Esophagus squamous epithelium (tissue), 5 donors: Measurements from ENCODE around the gene DDX46. TPM values are rescaled to one million over a fixed set of nuclear protein-coding genes. Genes with fewer than 3 reads are reported as not detected.

Experiments used
- DNase-seq: peaks from one replicate; lab custom pipeline; 2025; lab: John Stamatoyannopoulos, UW
- H3K27ac ChIP-seq, 4 donors: fragments of 200-600 bp; sonication (generic); one replicate each; pipeline ENCODE4 v1.5.1; 2016 to 2019; ENCODE audit warnings: mild to moderate bottlenecking in 1 of 4
- H3K27me3 ChIP-seq, 4 donors: fragments of 200-600 bp; sonication (generic); 1 replicate in 3 of 4; 2 replicates in 1 of 4; pipeline versions ENCODE4 v1.5.1 to v1.6.0; 2017 to 2021; ENCODE audit warnings: antibody characterized with exemption in 1 of 4
- H3K36me3 ChIP-seq, 3 donors: fragments of 200-600 bp; sonication (generic); one replicate each; pipeline ENCODE4 v1.5.1; 2016 to 2019
- H3K4me1 ChIP-seq, 3 donors: fragments of 200-600 bp; sonication (generic); one replicate each; pipeline ENCODE4 v1.5.1; 2017 to 2019
- H3K4me3 ChIP-seq, 4 donors: fragments of 200-600 bp; sonication (generic); 1 replicate in 3 of 4; 2 replicates in 1 of 4; pipeline ENCODE4 v1.5.1; 2016 to 2019; ENCODE audit warnings: mild to moderate bottlenecking in 2 of 4, moderate library complexity in 1 of 4
- H3K9me3 ChIP-seq, 3 donors: fragments of 200-600 bp; sonication (generic); one replicate each; pipeline ENCODE4 v1.5.1; 2016 to 2019
- POLR2A ChIP-seq, 4 donors: fragments of 450-650 bp; IDR thresholded peaks; one replicate each; pipeline ENCODE4 v1.6.1; 2017; ENCODE audit warnings: antibody characterized with exemption in 4 of 4, mild to moderate bottlenecking in 4 of 4, moderate library complexity in 3 of 4
- WGBS, 2 donors: methylation state at CpG; one replicate each; pipeline ENCODE4 v1.1.5; 2018; 5-methylcytosine and 5-hydroxymethylcytosine counted together
- intact Hi-C: fragments of 100-400 bp; cut with DNase I; formaldehyde crosslinking; loops from one replicate; pipeline ENCODE4 v1.15.0; 2022
- total RNA-seq, 4 donors: library from RNA; depleted of rRNA; stranded (reverse); fragments of >200 nt; gene quantifications; one replicate each; pipeline ENCODE4 v1.1.0, GENCODE V29; 2016
- TF ChIP-seq, protein P1 (sequence below), 6 experiments: fragments of 450-650 bp in 4 of 6; fragments of 200-600 bp in 2 of 6; sonication (generic) in 2 of 6; IDR thresholded peaks; one replicate each; pipeline ENCODE4 v1.5.1; 2016 to 2019; ENCODE audit warnings: antibody characterized with exemption in 6 of 6, mild to moderate bottlenecking in 4 of 6, moderate library complexity in 4 of 6
- donor health status: DM: yes; HTN: yes; CAD: no.

The DDX46 gene
- total RNA-seq, 4 donors from 2014 or later: 19.6 to 39.9 (median 30.6) TPM

DNA sequence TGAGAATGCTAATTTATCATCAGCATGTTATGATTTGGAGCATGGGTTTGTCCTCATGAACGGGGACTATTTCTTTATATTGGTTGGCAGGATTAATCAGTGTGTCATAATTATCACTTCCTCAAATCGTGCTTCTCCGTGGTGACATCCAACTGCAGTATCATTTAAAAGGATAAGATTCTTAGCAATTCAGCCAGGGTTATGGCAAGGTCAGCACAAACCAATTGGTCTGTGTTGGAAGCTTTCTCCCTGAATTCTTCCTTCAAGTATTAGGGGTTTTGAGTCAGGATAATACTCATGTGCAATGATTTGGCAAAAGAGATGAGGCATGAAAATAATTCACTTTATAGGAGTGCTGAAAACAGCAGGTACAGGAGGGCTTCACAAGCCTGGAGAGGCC lies 25.8 kb upstream of the DDX46 start:
- WGBS, 2 donors: 52 to 60% methylated on average over 3 of the region's 3 CpGs

DNA sequence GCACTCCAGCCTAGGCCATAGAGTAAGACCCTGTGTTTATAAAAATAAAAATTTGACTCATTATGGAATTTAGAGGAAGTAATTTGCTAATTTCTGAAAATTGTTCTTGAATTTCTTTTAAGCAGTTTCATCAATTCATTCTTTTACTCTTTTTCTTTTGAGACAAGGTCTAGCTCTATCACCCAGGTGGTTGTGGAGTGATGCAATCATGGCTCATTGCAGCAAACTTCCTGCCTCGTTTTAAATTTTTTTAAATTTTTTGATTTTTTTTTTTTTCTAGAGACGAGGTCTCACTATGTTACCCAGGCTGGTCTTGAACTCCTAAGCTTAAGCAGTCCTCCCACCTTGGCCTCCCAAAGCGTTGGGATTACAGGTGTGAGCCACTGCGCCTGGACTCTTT lies 23.3 kb upstream of the DDX46 start:
- 72% methylated on average over 4 of the region's 4 CpGs for WGBS, 2 donors
- no peaks in the 10 kb centered on the region for H3K36me3 ChIP-seq
- intact Hi-C loops: no loop called here

More for the DNA sequence above, 25.8 kb upstream of the DDX46 start:
- Histone ChIP-seq H3K4me3 (no peak overlapping the region), H3K36me3 (no peaks in the 10 kb centered on the region), H3K4me1 (peaks cover 0 to 25% (median 0%) of the 10 kb centered on the region in 3 donors), H3K9me3 (no peaks in the 10 kb centered on the region), H3K27ac (no peak overlapping the region), H3K27me3 (no peaks in the 10 kb centered on the region)
- DNase-seq: no peak
- intact Hi-C loops: no loop called here
- TF ChIP-seq, protein P1, sequence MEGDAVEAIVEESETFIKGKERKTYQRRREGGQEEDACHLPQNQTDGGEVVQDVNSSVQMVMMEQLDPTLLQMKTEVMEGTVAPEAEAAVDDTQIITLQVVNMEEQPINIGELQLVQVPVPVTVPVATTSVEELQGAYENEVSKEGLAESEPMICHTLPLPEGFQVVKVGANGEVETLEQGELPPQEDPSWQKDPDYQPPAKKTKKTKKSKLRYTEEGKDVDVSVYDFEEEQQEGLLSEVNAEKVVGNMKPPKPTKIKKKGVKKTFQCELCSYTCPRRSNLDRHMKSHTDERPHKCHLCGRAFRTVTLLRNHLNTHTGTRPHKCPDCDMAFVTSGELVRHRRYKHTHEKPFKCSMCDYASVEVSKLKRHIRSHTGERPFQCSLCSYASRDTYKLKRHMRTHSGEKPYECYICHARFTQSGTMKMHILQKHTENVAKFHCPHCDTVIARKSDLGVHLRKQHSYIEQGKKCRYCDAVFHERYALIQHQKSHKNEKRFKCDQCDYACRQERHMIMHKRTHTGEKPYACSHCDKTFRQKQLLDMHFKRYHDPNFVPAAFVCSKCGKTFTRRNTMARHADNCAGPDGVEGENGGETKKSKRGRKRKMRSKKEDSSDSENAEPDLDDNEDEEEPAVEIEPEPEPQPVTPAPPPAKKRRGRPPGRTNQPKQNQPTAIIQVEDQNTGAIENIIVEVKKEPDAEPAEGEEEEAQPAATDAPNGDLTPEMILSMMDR (IDR thresholded peaks at IDR 0.05): no peak
- TF ChIP-seq POLR2A (IDR thresholded peaks at IDR 0.05): no peak

DNA sequence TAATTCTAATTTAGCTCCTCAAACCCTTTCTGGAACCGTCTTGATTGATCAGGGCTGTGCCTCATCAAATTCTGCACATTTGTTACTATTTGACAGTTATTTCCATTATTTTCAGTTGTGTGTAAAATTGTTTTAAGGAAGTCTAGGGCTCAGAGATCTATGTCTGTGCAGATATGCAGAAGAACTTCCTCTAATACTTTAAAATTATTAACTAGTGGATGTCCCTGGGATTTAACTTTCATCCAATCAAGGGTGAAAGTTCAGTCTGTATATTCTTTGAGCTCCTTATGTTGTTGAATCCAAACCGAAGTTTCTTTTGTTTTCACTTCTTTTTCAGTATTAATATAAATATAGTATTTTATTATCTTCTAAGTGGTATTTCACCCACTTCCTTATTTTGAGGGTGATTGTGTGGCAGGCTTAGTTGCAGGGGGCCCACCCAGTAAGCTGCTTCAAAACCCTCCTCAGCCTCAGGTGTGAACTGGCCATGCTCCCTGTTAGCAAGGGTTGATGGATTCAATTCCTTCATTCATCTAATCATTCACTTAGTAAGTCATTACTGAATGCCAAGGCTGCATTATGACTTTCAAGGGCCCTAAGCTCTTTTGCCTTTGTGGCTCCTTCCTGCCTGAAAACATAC lies 22.3 kb upstream of the DDX46 start:
- peaks cover 0 to 46% (median 7%) of the 10 kb centered on the region in 3 donors for H3K4me1 ChIP-seq
- 46 to 50% methylated on average over 2 of the region's 2 CpGs for WGBS, 2 donors
- TF ChIP-seq, protein P1 (IDR thresholded peaks at IDR 0.05): no peak
- no peak for TF ChIP-seq POLR2A (IDR thresholded peaks at IDR 0.05)
- H3K9me3 ChIP-seq: no peaks in the 10 kb centered on the region
- H3K36me3 ChIP-seq: peaks cover 0 to 3% (median 0%) of the 10 kb centered on the region in 3 donors
- no peak for DNase-seq
- no peaks in the 10 kb centered on the region for H3K27me3 ChIP-seq
- intact Hi-C loops: no loop called here
- H3K27ac ChIP-seq: no peak overlapping the region
- no peak overlapping the region for H3K4me3 ChIP-seq

More for the DNA sequence above, 23.3 kb upstream of the DDX46 start:
- no peak overlapping the region for H3K27ac ChIP-seq
- DNase-seq: no peak
- no peaks in the 10 kb centered on the region for H3K27me3 ChIP-seq
- H3K4me3 ChIP-seq: no peak overlapping the region
- no peak for TF ChIP-seq POLR2A (IDR thresholded peaks at IDR 0.05)
- TF ChIP-seq, protein P1 (IDR thresholded peaks at IDR 0.05): no peak
- H3K4me1 ChIP-seq: peaks cover 0 to 41% (median 7%) of the 10 kb centered on the region in 3 donors
- no peaks in the 10 kb centered on the region for H3K9me3 ChIP-seq

DNA sequence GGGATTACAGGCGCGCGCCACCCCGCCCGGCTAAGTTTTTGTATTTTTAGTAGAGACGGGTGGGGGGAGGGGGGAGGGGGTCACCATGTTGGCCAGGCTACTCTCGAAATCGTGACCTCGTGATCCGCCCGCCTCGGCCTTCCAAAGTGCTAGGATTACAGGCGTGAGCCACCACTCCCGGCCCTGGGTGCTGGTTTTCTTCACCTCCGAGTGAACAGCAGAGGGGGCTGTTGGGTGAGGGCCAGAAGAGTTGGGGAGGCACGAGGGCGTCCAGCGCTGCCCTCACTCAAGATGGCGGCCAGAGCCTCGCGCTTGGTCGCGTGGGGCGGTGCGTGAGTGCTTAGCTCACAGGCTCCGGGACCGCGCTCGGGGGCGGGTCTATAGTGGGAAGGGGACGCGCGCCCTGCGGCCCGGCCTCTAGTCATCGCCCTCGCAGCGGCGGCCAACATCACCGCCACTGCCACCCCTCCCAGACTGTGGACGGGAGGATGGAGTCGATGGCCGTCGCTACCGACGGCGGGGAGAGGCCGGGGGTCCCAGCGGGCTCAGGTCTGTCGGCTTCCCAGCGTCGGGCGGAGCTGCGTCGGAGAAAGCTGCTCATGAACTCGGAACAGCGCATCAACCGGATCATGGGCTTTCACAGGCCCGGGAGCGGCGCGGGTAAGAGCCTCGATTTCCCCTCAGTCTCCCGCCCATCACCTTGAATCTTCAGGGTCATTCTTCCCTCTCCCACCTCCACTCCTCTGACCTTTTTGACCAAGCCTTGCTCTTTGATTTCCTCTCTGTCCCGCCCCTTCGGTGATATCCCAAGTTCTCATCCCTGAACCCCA lies 20.2 kb upstream of the DDX46 start, which contains the start of gene CAMLG:
CAMLG (plus strand) TSS at position 416 of the 830 bp plus-strand sequence; CDS start at position 489, 73 bp downstream.
- TF ChIP-seq POLR2A (IDR thresholded peaks at IDR 0.05): peak in 3 of 4 donors; percentile 53 to 93 (median 92)
- TF ChIP-seq, protein P1 (IDR thresholded peaks at IDR 0.05): peak; percentile 41 to 72 (median 49)
- Histone ChIP-seq H3K9me3 (no peaks in the 10 kb centered on the region), H3K36me3 (peaks cover 0 to 20% (median 0%) of the 10 kb centered on the region in 3 donors), H3K27ac (peak within 1 kb of the TSS; percentile 94 to 98 (median 96)), H3K4me3 (peak within 1 kb of the TSS; percentile 71 to 93 (median 86)), H3K4me1 (peaks cover 0 to 47% (median 7%) of the 10 kb centered on the region in 3 donors), H3K27me3 (no peaks in the 10 kb centered on the region)
- WGBS, 2 donors: 0% methylated on average over 25 to 26 of the region's 66 CpGs
- peak; percentile 92 for DNase-seq
- intact Hi-C loops: no loop called here
